ENCODE data around the gene SETD2.

DNA sequence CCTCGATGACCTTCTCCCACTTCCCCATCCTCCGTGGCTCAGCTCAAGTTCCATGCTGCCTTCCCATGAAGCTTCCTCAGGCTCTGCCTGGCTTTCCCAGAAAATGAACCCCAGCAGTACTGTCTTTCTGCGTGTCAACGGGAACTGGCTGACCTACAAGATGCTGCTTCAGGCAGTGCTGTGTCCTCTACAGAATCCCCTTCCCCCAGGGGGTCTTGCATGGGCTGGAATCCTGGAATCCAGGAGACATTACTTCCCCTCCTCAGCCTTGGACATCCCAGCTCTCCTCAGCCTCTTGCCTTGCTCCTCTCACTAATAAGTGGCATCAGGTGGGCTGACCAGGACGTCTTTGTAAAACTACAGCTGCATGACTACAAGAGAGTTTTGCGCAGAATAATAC is 192.8 kb downstream of the SETD2 start:
- TF ChIP-seq GATA2 (IDR thresholded peaks at IDR 0.05; ENCODE audit: low read depth, low read length) (no peak), GATA3 (IDR thresholded peaks at IDR 0.05; ENCODE audit: low read depth, low read length) (no peak)
